ENCODE results near the gene TOR1B.
A peak's percentile ranks its signal among the peaks of the same experiment; 100 is the strongest.
"Not testable (repeated sequence)": the region's sequence is repeated elsewhere in the genome, so short reads cannot be mapped to it uniquely, and the experiment has no call there.

TOR1B gene

GRCh38 chr9:129776938-129777768 lies 25.8 kb upstream of the TOR1B start:
- peak; percentile 100 for DNase-seq

GRCh38 chr9:129777769-129778130 lies 25.2 kb upstream of the TOR1B start:
- DNase-seq = no peak

GRCh38 chr9:129778469-129778868 lies 24.5 kb upstream of the TOR1B start:
- no peak for DNase-seq

- no peak for DNase-seq
These were observed 23.3 kb upstream of the TOR1B start for GRCh38 chr9:129779560-129780190.

GRCh38 chr9:129781131-129781530 lies 21.9 kb upstream of the TOR1B start:
- no peak for DNase-seq

GRCh38 chr9:129781981-129782380 lies 21.0 kb upstream of the TOR1B start:
- DNase-seq = no peak

- peak; percentile 72 for DNase-seq
These were observed 19.2 kb upstream of the TOR1B start for GRCh38 chr9:129783516-129784361.

- DNase-seq = not testable (repeated sequence)
These were observed 18.0 kb upstream of the TOR1B start for GRCh38 chr9:129784970-129785369.

- DNase-seq = no peak
These were observed 17.1 kb upstream of the TOR1B start for GRCh38 chr9:129785866-129786265.

- no peak for DNase-seq
These were observed 16.5 kb upstream of the TOR1B start for GRCh38 chr9:129786481-129786880.

- no peak for DNase-seq
These were observed 8.4 kb upstream of the TOR1B start for GRCh38 chr9:129794549-129794948.

- DNase-seq = not testable (repeated sequence)
These were observed 7.0 kb upstream of the TOR1B start for GRCh38 chr9:129796029-129796428.

GRCh38 chr9:129798973-129799372 lies 4.0 kb upstream of the TOR1B start:
- DNase-seq = no peak

- no peak for DNase-seq
These were observed 1.5 kb upstream of the TOR1B start for GRCh38 chr9:129801504-129801903.

GRCh38 chr9:129803676-129804060 lies 684 bp downstream of the TOR1B start:
- no peak for DNase-seq

GRCh38 chr9:129806061-129806460 lies 3.1 kb downstream of the TOR1B start:
- DNase-seq = no peak

- no peak for DNase-seq
These were observed 6.4 kb downstream of the TOR1B start for GRCh38 chr9:129809346-129809745.

- DNase-seq = no peak
These were observed 7.1 kb downstream of the TOR1B start for GRCh38 chr9:129810116-129810515.

- DNase-seq = no peak
These were observed 7.8 kb downstream of the TOR1B start for GRCh38 chr9:129810788-129811187.

GRCh38 chr9:129811967-129812363 lies 9.0 kb downstream of the TOR1B start:
- no peak for DNase-seq

GRCh38 chr9:129812385-129812784 lies 9.4 kb downstream of the TOR1B start:
- no peak for DNase-seq

GRCh38 chr9:129813661-129814060 lies 10.7 kb downstream of the TOR1B start:
- DNase-seq = no peak

GRCh38 chr9:129814432-129815223 lies 11.6 kb downstream of the TOR1B start:
- DNase-seq = no peak

Measured in EL (cell line).